ENCODE measurements around the gene KRTAP4-2. TPM values are rescaled to one million over a fixed set of nuclear protein-coding genes. Genes with fewer than 3 reads are reported as not detected.
"Not testable (repeated sequence)": the region's sequence is repeated elsewhere in the genome, so short reads cannot be mapped to it uniquely, and the experiment has no call there.

Gene KRTAP4-2
- total RNA-seq, 5 donors from 2014 or later (not counting 1 experiment from before 2014, with no cell fraction given): not detected

- Mint-ChIP-seq H3K4me3 (no peak within 1 kb of the TSS), H3K9me3 (no peaks in the 10 kb centered on the region), H3K27me3 (peaks cover 0 to 4% of the 10 kb centered on the region in 2 donors), H3K4me1 (peaks cover 0 to 5% (median 0%) of the 10 kb centered on the region in 3 donors), H3K36me3 (no peaks in the 10 kb centered on the region), H3K27ac (no peak within 1 kb of the TSS)
- no peak within 1 kb of the TSS for H3K4me3 ChIP-seq (ENCODE audit: control insufficient read depth in 1 of 2, extremely low read depth in 1 of 2, low read length in 1 of 2)
- H3K27me3 ChIP-seq (replicated peaks in 1 of 2; ENCODE audit: control insufficient read depth in 2 of 2, extremely low read depth in 1 of 2, insufficient read depth in 2 of 2, low read length in 1 of 2): peaks cover 0 to 2% of the 10 kb centered on the region in 2 experiments
- ATAC-seq (replicated peaks in 1 of 4) (no peak), DNase-seq (no peak)
- no peaks in the 10 kb centered on the region for H3K9me3 ChIP-seq
- ChIA-PET CTCF (no interaction called here), POLR2A (no interaction called here)
- H3K4me1 ChIP-seq (ENCODE audit: control insufficient read depth in 1 of 2, extremely low read depth in 1 of 2, insufficient read depth in 2 of 2, low read length in 2 of 2): no peaks in the 10 kb centered on the region
- no CpG with 5 or more reads among the region's 1 CpG for WGBS (ENCODE audit: insufficient coverage)
- no peaks in the 10 kb centered on the region for H3K36me3 ChIP-seq (ENCODE audit: control insufficient read depth in 2 of 2, extremely low read depth in 1 of 2, insufficient read depth in 1 of 2, low read length in 1 of 2)
- H3K27ac ChIP-seq (ENCODE audit: low read length): no peak within 1 kb of the TSS
Observed at GRCh38 chr17:41168121-41168520, 9.9 kb downstream of the KRTAP4-2 start, which contains the start of gene KRTAP4-3. KRTAP4-3 (minus strand) TSS chr17:41168221; CDS start chr17:41168172, 49 bp downstream.

GRCh38 chr17:41167561-41167960, 10.5 kb downstream of the KRTAP4-2 start:
- H3K4me1 ChIP-seq (ENCODE audit: control insufficient read depth in 1 of 2, extremely low read depth in 1 of 2, insufficient read depth in 2 of 2, low read length in 2 of 2): no peaks in the 10 kb centered on the region
- Mint-ChIP-seq H3K4me3 (no peak overlapping the region), H3K4me1 (peaks cover 0 to 5% (median 0%) of the 10 kb centered on the region in 3 donors), H3K27ac (no peak overlapping the region), H3K36me3 (no peaks in the 10 kb centered on the region), H3K27me3 (peaks cover 0 to 4% of the 10 kb centered on the region in 2 donors), H3K9me3 (no peaks in the 10 kb centered on the region)
- peaks cover 0 to 2% of the 10 kb centered on the region in 2 experiments for H3K27me3 ChIP-seq (replicated peaks in 1 of 2; ENCODE audit: control insufficient read depth in 2 of 2, extremely low read depth in 1 of 2, insufficient read depth in 2 of 2, low read length in 1 of 2)
- ChIA-PET CTCF (no interaction called here), POLR2A (no interaction called here)
- no peak overlapping the region for H3K27ac ChIP-seq (ENCODE audit: low read length)
- no peaks in the 10 kb centered on the region for H3K9me3 ChIP-seq
- no peak overlapping the region for H3K4me3 ChIP-seq (ENCODE audit: control insufficient read depth in 1 of 2, extremely low read depth in 1 of 2, low read length in 1 of 2)
- DNase-seq (no peak), ATAC-seq (replicated peaks in 1 of 4) (no peak)
- no peaks in the 10 kb centered on the region for H3K36me3 ChIP-seq (ENCODE audit: control insufficient read depth in 2 of 2, extremely low read depth in 1 of 2, insufficient read depth in 1 of 2, low read length in 1 of 2)
- 91% methylated on average over 7 of the region's 7 CpGs for WGBS (ENCODE audit: insufficient coverage)

DNA sequence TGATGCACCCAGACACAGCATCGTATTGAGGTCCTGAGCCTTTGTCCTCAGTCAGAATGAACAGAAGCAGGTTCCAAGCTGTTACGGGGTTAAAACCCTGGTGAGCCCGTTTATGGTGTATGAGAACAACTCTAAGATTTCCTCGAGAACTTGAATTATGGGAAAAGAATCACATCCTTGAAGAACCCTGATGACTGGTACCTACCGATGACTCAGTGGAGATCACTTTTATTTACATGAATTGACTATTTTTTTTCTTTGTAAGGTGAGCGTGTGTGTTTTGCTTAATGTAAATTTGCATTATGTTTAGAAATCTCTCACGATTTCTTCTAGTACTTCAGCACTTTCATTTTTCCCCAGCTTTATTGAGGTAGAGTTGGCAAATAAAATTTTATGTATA, 14.2 kb downstream of the KRTAP4-2 start:
- Mint-ChIP-seq H3K4me3 (no peak overlapping the region), H3K4me1 (no peaks in the 10 kb centered on the region), H3K27me3 (peaks cover 4 to 10% of the 10 kb centered on the region in 2 donors), H3K9me3 (no peaks in the 10 kb centered on the region), H3K36me3 (no peaks in the 10 kb centered on the region), H3K27ac (no peak overlapping the region)
- WGBS (ENCODE audit: insufficient coverage): 83% methylated on average over 1 of the region's 7 CpGs
- no peaks in the 10 kb centered on the region for H3K4me1 ChIP-seq (ENCODE audit: control insufficient read depth in 1 of 2, extremely low read depth in 1 of 2, insufficient read depth in 2 of 2, low read length in 2 of 2)
- H3K4me3 ChIP-seq (ENCODE audit: control insufficient read depth in 1 of 2, extremely low read depth in 1 of 2, low read length in 1 of 2): no peak overlapping the region
- peaks cover 0 to 9% of the 10 kb centered on the region in 2 experiments for H3K27me3 ChIP-seq (replicated peaks in 1 of 2; ENCODE audit: control insufficient read depth in 2 of 2, extremely low read depth in 1 of 2, insufficient read depth in 2 of 2, low read length in 1 of 2)
- ChIA-PET POLR2A (no interaction called here), CTCF (no interaction called here)
- ATAC-seq (replicated peaks in 1 of 4) (no peak), DNase-seq (no peak)
- H3K9me3 ChIP-seq: no peaks in the 10 kb centered on the region
- no peaks in the 10 kb centered on the region for H3K36me3 ChIP-seq (ENCODE audit: control insufficient read depth in 2 of 2, extremely low read depth in 1 of 2, insufficient read depth in 1 of 2, low read length in 1 of 2)
- no peak overlapping the region for H3K27ac ChIP-seq (ENCODE audit: low read length)

- DNase-seq (no peak), ATAC-seq (replicated peaks in 1 of 4) (no peak)
- H3K9me3 Mint-ChIP-seq: no peaks in the 10 kb centered on the region
- Histone ChIP-seq H3K4me1 (ENCODE audit: control insufficient read depth in 1 of 2, extremely low read depth in 1 of 2, insufficient read depth in 2 of 2, low read length in 2 of 2) (no peaks in the 10 kb centered on the region), H3K27me3 (replicated peaks in 1 of 2; ENCODE audit: control insufficient read depth in 2 of 2, extremely low read depth in 1 of 2, insufficient read depth in 2 of 2, low read length in 1 of 2) (peaks cover 0 to 9% of the 10 kb centered on the region in 2 experiments), H3K36me3 (ENCODE audit: control insufficient read depth in 2 of 2, extremely low read depth in 1 of 2, insufficient read depth in 1 of 2, low read length in 1 of 2) (no peaks in the 10 kb centered on the region), H3K9me3 (no peaks in the 10 kb centered on the region), H3K4me3 (ENCODE audit: control insufficient read depth in 1 of 2, extremely low read depth in 1 of 2, low read length in 1 of 2) (no peak within 1 kb of the TSS), H3K27ac (ENCODE audit: low read length) (no peak within 1 kb of the TSS)
- H3K4me3 Mint-ChIP-seq: no peak within 1 kb of the TSS
- CTCF ChIA-PET: interaction anchor here in 1 of 2 donors (0.9 kb wide), 1 partner anchor 162 kb away, joined by 4 read pairs; no protein-coding TSS in a partner anchor
- POLR2A ChIA-PET: no interaction called here
- no CpG with 5 or more reads among the region's 1 CpG for WGBS (ENCODE audit: insufficient coverage)
- H3K27me3 Mint-ChIP-seq: peaks cover 10 to 27% of the 10 kb centered on the region in 2 donors
- H3K27ac Mint-ChIP-seq: no peak within 1 kb of the TSS
- H3K4me1 Mint-ChIP-seq: no peaks in the 10 kb centered on the region
- no peaks in the 10 kb centered on the region for H3K36me3 Mint-ChIP-seq
Observed at GRCh38 chr17:41160648-41161047, 17.4 kb downstream of the KRTAP4-2 start, which contains the start of gene KRTAP4-4. KRTAP4-4 (minus strand) TSS chr17:41160748; CDS start chr17:41160691, 57 bp downstream.

DNA sequence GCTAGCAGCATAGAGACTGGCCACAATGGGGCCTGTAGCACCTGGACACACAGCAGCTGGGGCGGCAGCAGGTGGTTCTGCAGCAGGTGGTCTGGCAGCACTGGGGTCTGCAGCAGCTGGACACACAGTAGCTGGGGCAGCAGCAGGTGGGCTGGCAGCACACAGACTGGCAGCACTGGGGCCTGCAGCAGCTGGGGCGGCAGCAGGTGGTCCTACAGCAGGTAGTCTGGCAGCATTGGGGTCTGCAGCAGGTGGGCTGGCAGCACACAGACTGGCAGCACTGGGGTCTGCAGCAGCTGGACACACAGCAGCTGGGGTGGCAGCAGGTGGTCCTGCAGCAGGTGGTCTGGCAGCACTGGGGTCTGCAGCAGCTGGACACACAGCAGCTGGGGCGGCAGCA, 17.8 kb downstream of the KRTAP4-2 start:
- H3K9me3 Mint-ChIP-seq; H3K4me1 Mint-ChIP-seq; H3K27ac Mint-ChIP-seq; H3K4me1 ChIP-seq (ENCODE audit: control insufficient read depth in 1 of 2, extremely low read depth in 1 of 2, insufficient read depth in 2 of 2, low read length in 2 of 2); H3K36me3 Mint-ChIP-seq; H3K27me3 ChIP-seq (replicated peaks in 1 of 2; ENCODE audit: control insufficient read depth in 2 of 2, extremely low read depth in 1 of 2, insufficient read depth in 2 of 2, low read length in 1 of 2); H3K9me3 ChIP-seq; H3K4me3 Mint-ChIP-seq; H3K4me3 ChIP-seq (ENCODE audit: control insufficient read depth in 1 of 2, extremely low read depth in 1 of 2, low read length in 1 of 2); CTCF ChIA-PET; H3K36me3 ChIP-seq (ENCODE audit: control insufficient read depth in 2 of 2, extremely low read depth in 1 of 2, insufficient read depth in 1 of 2, low read length in 1 of 2); H3K27ac ChIP-seq (ENCODE audit: low read length); ATAC-seq (replicated peaks in 1 of 4); POLR2A ChIA-PET; DNase-seq: not testable (repeated sequence)
- 77% methylated on average over 2 of the region's 3 CpGs for WGBS (ENCODE audit: insufficient coverage)
- peaks cover 10 to 29% of the 10 kb centered on the region in 2 donors for H3K27me3 Mint-ChIP-seq

- Mint-ChIP-seq H3K4me1 (no peaks in the 10 kb centered on the region), H3K9me3 (no peaks in the 10 kb centered on the region), H3K36me3 (no peaks in the 10 kb centered on the region), H3K27me3 (peaks cover 6 to 19% of the 10 kb centered on the region in 2 donors), H3K4me3 (no peak overlapping the region), H3K27ac (no peak overlapping the region)
- no peaks in the 10 kb centered on the region for H3K4me1 ChIP-seq (ENCODE audit: control insufficient read depth in 1 of 2, extremely low read depth in 1 of 2, insufficient read depth in 2 of 2, low read length in 2 of 2)
- no peak for DNase-seq
- H3K36me3 ChIP-seq (ENCODE audit: control insufficient read depth in 2 of 2, extremely low read depth in 1 of 2, insufficient read depth in 1 of 2, low read length in 1 of 2): no peaks in the 10 kb centered on the region
- no peaks in the 10 kb centered on the region for H3K9me3 ChIP-seq
- no peak overlapping the region for H3K27ac ChIP-seq (ENCODE audit: low read length)
- no CpG with 5 or more reads among the region's 2 CpGs for WGBS (ENCODE audit: insufficient coverage)
- H3K4me3 ChIP-seq (ENCODE audit: control insufficient read depth in 1 of 2, extremely low read depth in 1 of 2, low read length in 1 of 2): no peak overlapping the region
- ChIA-PET POLR2A (no interaction called here), CTCF (no interaction called here)
- ATAC-seq (replicated peaks in 1 of 4): no peak
- peaks cover 0 to 2% of the 10 kb centered on the region in 2 experiments for H3K27me3 ChIP-seq (replicated peaks in 1 of 2; ENCODE audit: control insufficient read depth in 2 of 2, extremely low read depth in 1 of 2, insufficient read depth in 2 of 2, low read length in 1 of 2)
Observed at GRCh38 chr17:41153856-41154255, 24.2 kb downstream of the KRTAP4-2 start.

DNA sequence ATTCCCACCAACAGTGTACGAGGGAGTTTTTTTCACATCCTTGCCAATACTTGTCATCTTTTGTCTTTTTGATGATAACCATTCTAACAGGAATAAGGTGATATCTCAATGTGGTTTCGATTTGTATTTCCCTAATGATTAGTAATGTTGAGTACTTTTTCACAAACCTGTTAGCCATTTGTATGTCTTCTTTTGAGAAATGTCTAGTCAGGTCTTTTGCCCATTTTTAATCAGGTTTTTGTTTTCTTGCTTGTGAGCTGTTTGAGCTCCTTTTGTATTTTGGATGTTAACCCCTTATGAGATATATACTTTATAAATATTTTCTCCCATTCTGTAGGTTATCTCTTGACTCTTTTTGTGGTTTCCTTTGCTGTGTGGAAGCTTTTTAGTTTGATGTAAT, 26.5 kb downstream of the KRTAP4-2 start:
- H3K27ac ChIP-seq (ENCODE audit: low read length): no peak overlapping the region
- Mint-ChIP-seq H3K4me3 (no peak overlapping the region), H3K27me3 (peaks cover 0 to 9% of the 10 kb centered on the region in 2 donors), H3K9me3 (no peaks in the 10 kb centered on the region), H3K27ac (no peak overlapping the region), H3K36me3 (no peaks in the 10 kb centered on the region), H3K4me1 (no peaks in the 10 kb centered on the region)
- H3K4me3 ChIP-seq (ENCODE audit: control insufficient read depth in 1 of 2, extremely low read depth in 1 of 2, low read length in 1 of 2): no peak overlapping the region
- H3K9me3 ChIP-seq: no peaks in the 10 kb centered on the region
- no peak for DNase-seq
- ChIA-PET POLR2A (no interaction called here), CTCF (interaction anchor here in 1 of 2 donors (0.6 kb wide), 1 partner anchor 664 kb away, joined by 3 read pairs; no protein-coding TSS in a partner anchor)
- WGBS (ENCODE audit: insufficient coverage): no CpG with 5 or more reads among the region's 2 CpGs
- no peaks in the 10 kb centered on the region for H3K36me3 ChIP-seq (ENCODE audit: control insufficient read depth in 2 of 2, extremely low read depth in 1 of 2, insufficient read depth in 1 of 2, low read length in 1 of 2)
- no peaks in the 10 kb centered on the region for H3K4me1 ChIP-seq (ENCODE audit: control insufficient read depth in 1 of 2, extremely low read depth in 1 of 2, insufficient read depth in 2 of 2, low read length in 2 of 2)
- H3K27me3 ChIP-seq (replicated peaks in 1 of 2; ENCODE audit: control insufficient read depth in 2 of 2, extremely low read depth in 1 of 2, insufficient read depth in 2 of 2, low read length in 1 of 2): peaks cover 2% of the 10 kb centered on the region in 2 experiments
- no peak for ATAC-seq (replicated peaks in 1 of 4)
